GM23338 (cell line): ENCODE data around the gene MIDN.

ENCODE experiments used
- CREB1 ChIP-seq: fragments of 250-450 bp; sonication (Bioruptor Pico); IDR thresholded peaks from 2 replicates; pipeline ENCODE4 v1.5.0; 2020; ENCODE audit warnings: low read depth, mild to moderate bottlenecking, moderate library complexity
- EZH2 ChIP-seq: fragments of 200-600 bp; sonication (generic); IDR thresholded peaks from one replicate; pipeline ENCODE4 v1.8.0; 2017; ENCODE audit warnings: antibody characterized with exemption, mild to moderate bottlenecking, low read depth; ENCODE audit not compliant: unreplicated experiment
- EZH2phosphoT487 ChIP-seq: fragments of 200-600 bp; sonication (generic); IDR thresholded peaks from one replicate; pipeline ENCODE4 v1.8.1; 2018; ENCODE audit warnings: antibody characterized with exemption; ENCODE audit not compliant: unreplicated experiment
- NANOG ChIP-seq: IDR thresholded peaks from 2 replicates; pipeline ENCODE4 v1.6.1; 2016; ENCODE audit warnings: antibody characterized with exemption, borderline replicate concordance
- POLR2AphosphoS5 ChIP-seq: IDR thresholded peaks from 2 replicates; pipeline ENCODE4 v1.6.1; 2016; ENCODE audit warnings: antibody characterized with exemption, low read depth
- REST ChIP-seq: IDR thresholded peaks from one replicate; pipeline ENCODE4 v1.6.1; 2018; ENCODE audit warnings: antibody characterized with exemption; ENCODE audit not compliant: unreplicated experiment
- ZNF114 ChIP-seq: fragments of 250-450 bp; sonication (Bioruptor Pico); IDR thresholded peaks from 2 replicates; pipeline ENCODE4 v1.5.0; 2020; ENCODE audit warnings: mild to moderate bottlenecking, moderate library complexity
- TF ChIP-seq, protein P1 (sequence below), 2 experiments: fragments of 200-600 bp in 1 of 2; sonication (generic) in 1 of 2; conservative IDR thresholded peaks; 2 replicates each; pipeline versions ENCODE4 v1.5.1 to v1.6.1; 2016 to 2017; ENCODE audit warnings: antibody characterized with exemption in 2 of 2, low read depth in 2 of 2, mild to moderate bottlenecking in 2 of 2, moderate library complexity in 1 of 2
- TF ChIP-seq, protein P2 (sequence below): IDR thresholded peaks from 2 replicates; pipeline ENCODE4 v1.6.1; 2016; ENCODE audit warnings: antibody characterized with exemption

- TF ChIP-seq REST: no peak
- TF ChIP-seq, protein P1, sequence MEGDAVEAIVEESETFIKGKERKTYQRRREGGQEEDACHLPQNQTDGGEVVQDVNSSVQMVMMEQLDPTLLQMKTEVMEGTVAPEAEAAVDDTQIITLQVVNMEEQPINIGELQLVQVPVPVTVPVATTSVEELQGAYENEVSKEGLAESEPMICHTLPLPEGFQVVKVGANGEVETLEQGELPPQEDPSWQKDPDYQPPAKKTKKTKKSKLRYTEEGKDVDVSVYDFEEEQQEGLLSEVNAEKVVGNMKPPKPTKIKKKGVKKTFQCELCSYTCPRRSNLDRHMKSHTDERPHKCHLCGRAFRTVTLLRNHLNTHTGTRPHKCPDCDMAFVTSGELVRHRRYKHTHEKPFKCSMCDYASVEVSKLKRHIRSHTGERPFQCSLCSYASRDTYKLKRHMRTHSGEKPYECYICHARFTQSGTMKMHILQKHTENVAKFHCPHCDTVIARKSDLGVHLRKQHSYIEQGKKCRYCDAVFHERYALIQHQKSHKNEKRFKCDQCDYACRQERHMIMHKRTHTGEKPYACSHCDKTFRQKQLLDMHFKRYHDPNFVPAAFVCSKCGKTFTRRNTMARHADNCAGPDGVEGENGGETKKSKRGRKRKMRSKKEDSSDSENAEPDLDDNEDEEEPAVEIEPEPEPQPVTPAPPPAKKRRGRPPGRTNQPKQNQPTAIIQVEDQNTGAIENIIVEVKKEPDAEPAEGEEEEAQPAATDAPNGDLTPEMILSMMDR (conservative IDR thresholded peaks at IDR 0.05; ENCODE audit: low read depth in 2 of 2): no peak
- TF ChIP-seq POLR2AphosphoS5: no peak
- TF ChIP-seq EZH2: no peak
- TF ChIP-seq EZH2phosphoT487: no peak
- TF ChIP-seq CREB1 (CRISPR knock-in tag): no peak
- no peak for TF ChIP-seq ZNF114 (CRISPR knock-in tag)
- TF ChIP-seq, protein P2, sequence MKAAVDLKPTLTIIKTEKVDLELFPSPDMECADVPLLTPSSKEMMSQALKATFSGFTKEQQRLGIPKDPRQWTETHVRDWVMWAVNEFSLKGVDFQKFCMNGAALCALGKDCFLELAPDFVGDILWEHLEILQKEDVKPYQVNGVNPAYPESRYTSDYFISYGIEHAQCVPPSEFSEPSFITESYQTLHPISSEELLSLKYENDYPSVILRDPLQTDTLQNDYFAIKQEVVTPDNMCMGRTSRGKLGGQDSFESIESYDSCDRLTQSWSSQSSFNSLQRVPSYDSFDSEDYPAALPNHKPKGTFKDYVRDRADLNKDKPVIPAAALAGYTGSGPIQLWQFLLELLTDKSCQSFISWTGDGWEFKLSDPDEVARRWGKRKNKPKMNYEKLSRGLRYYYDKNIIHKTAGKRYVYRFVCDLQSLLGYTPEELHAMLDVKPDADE: no peak
- TF ChIP-seq NANOG: no peak
These were observed 29.4 kb upstream of the MIDN start for GRCh38 chr19:1218751-1219567.
